GM12873 (cell line): ENCODE data around the gene RAVER1.

Experiments
- TF ChIP-seq, protein P1 (sequence below): IDR thresholded peaks from 2 replicates; pipeline ENCODE4 v1.5.1; 2012; ENCODE audit warnings: low read depth, mild to moderate bottlenecking, moderate library complexity, low read length, control low read depth; ENCODE audit not compliant: insufficient read depth; ENCODE audit errors: missing control alignments

The RAVER1 gene

DNA sequence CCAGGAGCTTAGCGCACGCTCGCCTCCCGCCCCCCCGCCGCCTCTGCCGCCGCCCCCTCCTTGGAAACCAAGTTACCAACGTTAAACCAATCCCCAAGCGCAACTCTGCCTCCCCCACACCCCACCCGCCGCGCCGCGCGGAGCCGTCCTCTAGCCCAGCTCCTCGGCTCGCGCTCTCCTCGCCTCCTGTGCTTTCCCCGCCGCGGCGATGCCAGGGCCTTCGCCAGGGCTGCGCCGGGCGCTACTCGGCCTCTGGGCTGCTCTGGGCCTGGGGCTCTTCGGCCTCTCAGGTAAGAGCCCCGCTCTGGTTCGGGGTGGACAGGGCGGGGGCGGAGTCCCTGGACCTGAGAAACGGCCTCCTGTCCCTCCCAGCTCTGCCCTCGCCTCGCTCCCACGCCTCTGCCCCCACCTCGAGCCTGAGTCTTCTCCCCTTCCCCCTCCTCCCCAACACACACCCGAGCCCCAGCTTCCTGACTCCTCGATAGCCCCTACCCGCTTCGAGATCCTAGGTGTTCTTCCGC is 43.4 kb downstream of the RAVER1 start, which contains the start of gene ICAM5:
Gene ICAM5, plus strand, starts transcription at position 117 of the 521 bp plus-strand sequence. Its CDS starts 92 bp downstream, at position 209.
- TF ChIP-seq, protein P1, sequence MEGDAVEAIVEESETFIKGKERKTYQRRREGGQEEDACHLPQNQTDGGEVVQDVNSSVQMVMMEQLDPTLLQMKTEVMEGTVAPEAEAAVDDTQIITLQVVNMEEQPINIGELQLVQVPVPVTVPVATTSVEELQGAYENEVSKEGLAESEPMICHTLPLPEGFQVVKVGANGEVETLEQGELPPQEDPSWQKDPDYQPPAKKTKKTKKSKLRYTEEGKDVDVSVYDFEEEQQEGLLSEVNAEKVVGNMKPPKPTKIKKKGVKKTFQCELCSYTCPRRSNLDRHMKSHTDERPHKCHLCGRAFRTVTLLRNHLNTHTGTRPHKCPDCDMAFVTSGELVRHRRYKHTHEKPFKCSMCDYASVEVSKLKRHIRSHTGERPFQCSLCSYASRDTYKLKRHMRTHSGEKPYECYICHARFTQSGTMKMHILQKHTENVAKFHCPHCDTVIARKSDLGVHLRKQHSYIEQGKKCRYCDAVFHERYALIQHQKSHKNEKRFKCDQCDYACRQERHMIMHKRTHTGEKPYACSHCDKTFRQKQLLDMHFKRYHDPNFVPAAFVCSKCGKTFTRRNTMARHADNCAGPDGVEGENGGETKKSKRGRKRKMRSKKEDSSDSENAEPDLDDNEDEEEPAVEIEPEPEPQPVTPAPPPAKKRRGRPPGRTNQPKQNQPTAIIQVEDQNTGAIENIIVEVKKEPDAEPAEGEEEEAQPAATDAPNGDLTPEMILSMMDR: no peak

DNA sequence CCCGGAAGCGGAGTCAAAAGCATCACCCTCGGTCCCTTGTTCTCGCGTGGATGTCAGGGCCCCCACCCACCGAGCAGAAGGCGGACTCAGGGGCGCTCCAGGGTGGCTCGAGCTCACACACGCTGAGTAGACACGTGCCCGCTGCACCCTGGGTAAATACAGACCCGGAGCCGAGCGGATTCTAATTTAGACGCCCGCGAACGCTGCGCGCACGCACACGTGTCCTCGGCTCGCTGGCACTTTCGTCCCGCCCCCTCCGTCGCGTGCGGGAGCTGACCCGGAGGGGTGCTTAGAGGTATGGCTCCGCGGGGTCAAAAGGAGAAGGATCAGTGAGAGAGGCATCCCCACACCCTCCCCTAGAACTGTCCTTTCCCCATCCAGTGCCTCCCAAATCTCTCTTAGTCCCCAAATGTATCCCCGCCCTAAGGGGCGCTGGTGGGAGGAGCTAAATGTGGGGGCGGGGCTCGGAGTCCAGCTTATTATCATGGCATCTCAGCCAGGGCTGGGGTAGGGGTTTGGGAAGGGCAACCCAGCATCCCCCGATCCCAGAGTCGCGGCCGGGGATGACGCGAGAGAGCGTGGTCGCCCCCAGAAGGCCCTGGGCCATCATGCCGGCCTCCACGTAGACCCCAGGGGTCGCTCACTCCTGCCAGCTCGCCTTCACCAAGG is 44.0 kb downstream of the RAVER1 start:
- TF ChIP-seq, protein P1: no peak

DNA sequence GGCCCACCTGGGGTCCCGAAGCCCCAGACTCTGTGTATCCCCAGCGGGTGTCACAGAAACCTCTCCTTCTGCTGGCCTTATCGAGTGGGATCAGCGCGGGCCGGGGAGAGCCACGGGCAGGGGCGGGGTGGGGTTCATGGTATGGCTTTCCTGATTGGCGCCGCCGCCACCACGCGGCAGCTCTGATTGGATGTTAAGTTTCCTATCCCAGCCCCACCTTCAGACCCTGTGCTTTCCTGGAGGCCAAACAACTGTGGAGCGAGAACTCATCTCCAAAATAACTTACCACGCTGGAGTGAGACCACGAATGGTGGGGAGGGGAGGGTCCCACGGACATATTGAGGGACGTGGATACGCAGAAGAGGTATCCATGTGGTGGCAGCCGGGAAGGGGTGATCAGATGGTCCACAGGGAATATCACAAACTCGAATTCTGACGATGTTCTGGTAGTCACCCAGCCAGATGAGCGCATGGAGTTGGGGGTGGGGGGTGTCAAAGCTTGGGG is 44.6 kb downstream of the RAVER1 start:
- TF ChIP-seq, protein P1: no peak

DNA sequence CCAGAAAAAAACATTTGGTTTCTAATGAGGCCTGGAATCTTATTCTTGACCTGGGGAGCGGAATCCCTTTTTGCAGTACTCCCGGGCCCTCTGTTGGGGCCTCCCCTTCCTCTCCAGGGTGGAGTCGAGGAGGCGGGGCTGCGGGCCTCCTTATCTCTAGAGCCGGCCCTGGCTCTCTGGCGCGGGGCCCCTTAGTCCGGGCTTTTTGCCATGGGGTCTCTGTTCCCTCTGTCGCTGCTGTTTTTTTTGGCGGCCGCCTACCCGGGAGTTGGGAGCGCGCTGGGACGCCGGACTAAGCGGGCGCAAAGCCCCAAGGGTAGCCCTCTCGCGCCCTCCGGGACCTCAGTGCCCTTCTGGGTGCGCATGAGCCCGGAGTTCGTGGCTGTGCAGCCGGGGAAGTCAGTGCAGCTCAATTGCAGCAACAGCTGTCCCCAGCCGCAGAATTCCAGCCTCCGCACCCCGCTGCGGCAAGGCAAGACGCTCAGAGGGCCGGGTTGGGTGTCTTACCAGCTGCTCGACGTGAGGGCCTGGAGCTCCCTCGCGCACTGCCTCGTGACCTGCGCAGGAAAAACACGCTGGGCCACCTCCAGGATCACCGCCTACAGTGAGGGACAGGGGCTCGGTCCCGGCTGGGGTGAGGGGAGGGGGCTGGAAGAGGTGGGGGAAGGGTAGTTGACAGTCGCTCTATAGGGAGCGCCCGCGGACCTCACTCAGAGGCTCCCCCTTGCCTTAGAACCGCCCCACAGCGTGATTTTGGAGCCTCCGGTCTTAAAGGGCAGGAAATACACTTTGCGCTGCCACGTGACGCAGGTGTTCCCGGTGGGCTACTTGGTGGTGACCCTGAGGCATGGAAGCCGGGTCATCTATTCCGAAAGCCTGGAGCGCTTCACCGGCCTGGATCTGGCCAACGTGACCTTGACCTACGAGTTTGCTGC is 46.3 kb downstream of the RAVER1 start, which contains the start of gene ICAM4:
Gene ICAM4, plus strand, starts transcription at position 153 of the 935 bp plus-strand sequence. Its CDS starts 58 bp downstream, at position 211.
- TF ChIP-seq, protein P1: no peak

DNA sequence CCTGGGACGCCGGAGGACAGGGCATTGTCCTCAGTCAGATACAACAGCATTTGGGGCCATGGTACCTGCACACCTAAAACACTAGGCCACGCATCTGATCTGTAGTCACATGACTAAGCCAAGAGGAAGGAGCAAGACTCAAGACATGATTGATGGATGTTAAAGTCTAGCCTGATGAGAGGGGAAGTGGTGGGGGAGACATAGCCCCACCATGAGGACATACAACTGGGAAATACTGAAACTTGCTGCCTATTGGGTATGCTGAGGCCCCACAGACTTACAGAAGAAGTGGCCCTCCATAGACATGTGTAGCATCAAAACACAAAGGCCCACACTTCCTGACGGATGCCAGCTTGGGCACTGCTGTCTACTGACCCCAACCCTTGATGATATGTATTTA is 47.9 kb downstream of the RAVER1 start:
- TF ChIP-seq, protein P1: no peak

DNA sequence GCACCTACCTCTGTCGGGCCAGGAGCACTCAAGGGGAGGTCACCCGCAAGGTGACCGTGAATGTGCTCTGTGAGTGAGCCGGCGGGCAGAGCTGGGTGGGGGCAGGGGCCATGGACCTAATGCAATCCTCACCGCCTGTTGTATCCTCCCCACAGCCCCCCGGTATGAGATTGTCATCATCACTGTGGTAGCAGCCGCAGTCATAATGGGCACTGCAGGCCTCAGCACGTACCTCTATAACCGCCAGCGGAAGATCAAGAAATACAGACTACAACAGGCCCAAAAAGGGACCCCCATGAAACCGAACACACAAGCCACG is 48.4 kb downstream of the RAVER1 start:
- TF ChIP-seq, protein P1: no peak
